Kidney epithelial cell (primary cell): ENCODE results near the gene WDR27. TPM values are rescaled to one million over a fixed set of nuclear protein-coding genes. Genes with fewer than 3 reads are reported as not detected.
A peak's percentile ranks its signal among the peaks of the same experiment; 100 is the strongest.

Experiments used
- DNase-seq: peaks from one replicate; pipeline ENCODE4 v3.0.0-alpha.2; 2010; ENCODE audit warnings: low read depth
- H3K27me3 ChIP-seq: 2 replicates; pipeline ENCODE4 v1.6.0; 2011; ENCODE audit warnings: low read length; ENCODE audit not compliant: control insufficient read depth, insufficient read depth
- H3K36me3 ChIP-seq: 2 replicates; pipeline ENCODE4 v1.5.1; 2011; ENCODE audit warnings: low read length; ENCODE audit not compliant: control insufficient read depth, insufficient read depth
- H3K4me3 ChIP-seq: 2 replicates; pipeline ENCODE4 v1.5.1; 2011; ENCODE audit warnings: low read depth, mild to moderate bottlenecking, control low read depth, low read length
- total RNA-seq: library from RNA; depleted of rRNA; stranded (reverse); fragments of >200 nt; gene quantifications from 2 replicates; pipeline ENCODE4 v1.2.3, GENCODE V29; 2015
- TF ChIP-seq, protein P1 (sequence below): IDR thresholded peaks from 2 replicates; pipeline ENCODE4 v1.5.1; 2011; ENCODE audit warnings: mild to moderate bottlenecking, moderate library complexity, low read length, control low read depth, inconsistent platforms; ENCODE audit not compliant: insufficient read depth, poor library complexity, severe bottlenecking

The WDR27 gene
- total RNA-seq, 1 donor from 2014 or later, result 27.0 TPM

DNA sequence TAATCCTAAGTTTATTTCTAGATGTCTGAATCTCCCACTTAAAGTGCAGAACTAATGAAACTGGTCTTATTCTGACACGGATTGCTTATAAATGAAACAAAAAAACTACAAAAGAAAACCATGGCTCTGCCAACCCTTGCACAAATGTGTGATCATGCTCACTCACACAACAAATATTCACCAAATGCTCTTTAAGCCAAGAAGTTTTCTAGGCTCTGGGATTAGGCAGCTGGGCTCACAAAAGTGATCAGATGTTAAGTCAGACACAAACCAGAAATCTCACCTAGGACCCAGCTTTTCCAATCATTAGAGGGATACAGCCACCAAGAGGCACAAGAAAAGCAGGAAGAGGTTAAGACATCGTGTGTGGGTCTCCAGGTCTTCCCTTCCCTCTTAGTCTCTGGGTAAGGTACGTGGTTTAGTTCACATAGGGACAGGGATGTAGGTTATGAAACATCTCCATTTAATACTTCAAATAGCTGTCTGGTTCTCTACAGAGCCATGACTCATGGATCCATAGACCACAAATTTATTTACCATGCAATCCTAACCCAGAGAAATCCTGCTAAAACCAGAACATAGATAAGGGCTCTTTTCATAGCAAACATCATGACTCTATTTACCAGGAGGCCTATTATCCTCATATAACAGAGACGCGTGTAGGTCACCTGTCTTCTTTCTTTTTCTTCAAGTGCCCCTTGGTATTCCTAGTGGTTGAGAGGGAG lies 165.2 kb downstream of the WDR27 start:
- TF ChIP-seq, protein P1, sequence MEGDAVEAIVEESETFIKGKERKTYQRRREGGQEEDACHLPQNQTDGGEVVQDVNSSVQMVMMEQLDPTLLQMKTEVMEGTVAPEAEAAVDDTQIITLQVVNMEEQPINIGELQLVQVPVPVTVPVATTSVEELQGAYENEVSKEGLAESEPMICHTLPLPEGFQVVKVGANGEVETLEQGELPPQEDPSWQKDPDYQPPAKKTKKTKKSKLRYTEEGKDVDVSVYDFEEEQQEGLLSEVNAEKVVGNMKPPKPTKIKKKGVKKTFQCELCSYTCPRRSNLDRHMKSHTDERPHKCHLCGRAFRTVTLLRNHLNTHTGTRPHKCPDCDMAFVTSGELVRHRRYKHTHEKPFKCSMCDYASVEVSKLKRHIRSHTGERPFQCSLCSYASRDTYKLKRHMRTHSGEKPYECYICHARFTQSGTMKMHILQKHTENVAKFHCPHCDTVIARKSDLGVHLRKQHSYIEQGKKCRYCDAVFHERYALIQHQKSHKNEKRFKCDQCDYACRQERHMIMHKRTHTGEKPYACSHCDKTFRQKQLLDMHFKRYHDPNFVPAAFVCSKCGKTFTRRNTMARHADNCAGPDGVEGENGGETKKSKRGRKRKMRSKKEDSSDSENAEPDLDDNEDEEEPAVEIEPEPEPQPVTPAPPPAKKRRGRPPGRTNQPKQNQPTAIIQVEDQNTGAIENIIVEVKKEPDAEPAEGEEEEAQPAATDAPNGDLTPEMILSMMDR, result no peak
- Histone ChIP-seq H3K36me3 (no peaks in the 10 kb centered on the region), H3K27me3 (no peaks in the 10 kb centered on the region), H3K4me3 (no peak overlapping the region)
- DNase-seq, result no peak

DNA sequence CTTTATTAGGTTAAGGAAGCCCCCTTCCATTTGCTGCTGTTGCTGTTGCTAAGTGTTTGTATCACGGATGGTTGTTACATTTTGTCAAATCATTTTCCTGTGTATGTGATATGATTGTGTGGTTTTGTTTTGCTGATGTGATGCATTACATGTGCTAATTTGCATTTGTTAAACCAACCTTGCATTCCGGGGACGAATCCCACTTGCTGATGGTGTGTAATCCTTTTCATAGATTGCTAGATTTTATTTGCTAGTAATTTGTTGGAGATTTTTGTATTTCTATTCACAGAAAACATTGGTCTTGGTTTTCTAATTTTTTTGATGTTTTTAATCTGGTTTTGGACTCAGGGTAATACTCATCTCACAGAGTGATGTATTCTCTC lies 167.8 kb downstream of the WDR27 start:
- no peak for DNase-seq
- no peaks in the 10 kb centered on the region for H3K36me3 ChIP-seq

GRCh38 chr6:169533301-169534038 lies 168.4 kb downstream of the WDR27 start:
- no peaks in the 10 kb centered on the region for H3K36me3 ChIP-seq
- TF ChIP-seq, protein P1, result no peak
- DNase-seq, result no peak
- H3K4me3 ChIP-seq, result no peak overlapping the region
- no peaks in the 10 kb centered on the region for H3K27me3 ChIP-seq

More for the DNA sequence above, 167.8 kb downstream of the WDR27 start:
- Histone ChIP-seq H3K27me3 (no peaks in the 10 kb centered on the region), H3K4me3 (no peak overlapping the region)
- TF ChIP-seq, protein P1, result no peak

- no peak for DNase-seq
- TF ChIP-seq, protein P1, result no peak
- Histone ChIP-seq H3K4me3 (no peak overlapping the region), H3K36me3 (no peaks in the 10 kb centered on the region), H3K27me3 (no peaks in the 10 kb centered on the region)
These were observed 171.1 kb downstream of the WDR27 start for GRCh38 chr6:169530752-169531123.

- TF ChIP-seq, protein P1, result no peak
- DNase-seq, result peak; percentile 55
- no peaks in the 10 kb centered on the region for H3K36me3 ChIP-seq
- no peak overlapping the region for H3K4me3 ChIP-seq
- H3K27me3 ChIP-seq, result no peaks in the 10 kb centered on the region
These were observed 171.7 kb downstream of the WDR27 start for GRCh38 chr6:169529931-169530751.
